WTC11 (cell line): Measurements from ENCODE around the gene NPB. TPM values are rescaled to one million over a fixed set of nuclear protein-coding genes. Genes with fewer than 3 reads are reported as not detected.

Experiments used
- ATAC-seq: fragments of 200-7000 bp; cut with Tn5 transposase; 2 replicates; pipeline ENCODE4 v1.10.0; 2021; ENCODE audit warnings: mild to moderate bottlenecking, moderate library complexity
- CTCF ChIA-PET: fragments of 300-600 bp; sonication (Branson Sonifier 250); formaldehyde crosslinking; loops from one replicate; lab custom pipeline; 2021; ENCODE audit warnings: antibody characterized with exemption; lab: Charles Lee
- POLR2A ChIA-PET: fragments of 350-600 bp; sonication (Branson Sonifier 250); formaldehyde crosslinking; loops from one replicate; lab custom pipeline; 2021; ENCODE audit warnings: antibody characterized with exemption; lab: Charles Lee
- DNase-seq: peaks from one replicate; pipeline ENCODE4 v3.0.0; 2021; ENCODE audit warnings: low spot score
- H3K27ac Mint-ChIP-seq: 2 replicates; pipeline ENCODE4 v1.8.0; 2021; ENCODE audit warnings: mixed read lengths
- H3K27me3 Mint-ChIP-seq: 2 replicates; pipeline ENCODE4 v1.8.0; 2021; ENCODE audit warnings: low read depth, mild to moderate bottlenecking, moderate library complexity, mixed read lengths
- H3K36me3 Mint-ChIP-seq: 2 replicates; pipeline ENCODE4 v1.8.0; 2021; ENCODE audit warnings: mixed read lengths
- H3K4me1 Mint-ChIP-seq: 2 replicates; pipeline ENCODE4 v1.8.0; 2022; ENCODE audit warnings: mixed read lengths
- H3K4me3 Mint-ChIP-seq: 2 replicates; pipeline ENCODE4 v1.8.0; 2021; ENCODE audit warnings: mild to moderate bottlenecking, moderate library complexity, mixed read lengths
- H3K9me3 Mint-ChIP-seq: 2 replicates; pipeline ENCODE4 v1.8.0; 2021; ENCODE audit warnings: mixed read lengths
- ATF1 ChIP-seq: sonication (generic); formaldehyde crosslinking; IDR thresholded peaks from 2 replicates; pipeline ENCODE4 v1.8.1; 2023; ENCODE audit warnings: mild to moderate bottlenecking, moderate library complexity, missing genetic modification reagents
- ELF4 ChIP-seq: sonication (generic); formaldehyde crosslinking; IDR thresholded peaks from 2 replicates; pipeline ENCODE4 v1.8.1; 2022; ENCODE audit warnings: low read depth, mild to moderate bottlenecking, moderate library complexity, missing genetic modification reagents
- FOXJ3 ChIP-seq: sonication (generic); formaldehyde crosslinking; IDR thresholded peaks from 2 replicates; pipeline ENCODE4 v1.9.0; 2021; ENCODE audit warnings: missing genetic modification reagents, mild to moderate bottlenecking, borderline replicate concordance
- GABPB1 ChIP-seq: sonication (generic); formaldehyde crosslinking; IDR thresholded peaks from 2 replicates; pipeline ENCODE4 v1.8.1; 2023; ENCODE audit warnings: mild to moderate bottlenecking, missing genetic modification reagents
- IRF2 ChIP-seq: sonication (generic); formaldehyde crosslinking; IDR thresholded peaks from 2 replicates; pipeline ENCODE4 v1.8.0; 2022; ENCODE audit warnings: low read depth, missing genetic modification reagents, borderline replicate concordance
- NFE2L1 ChIP-seq: sonication (generic); formaldehyde crosslinking; IDR thresholded peaks from 2 replicates; pipeline ENCODE4 v1.8.1; 2023; ENCODE audit warnings: missing genetic modification reagents
- TEAD1 ChIP-seq: sonication (generic); formaldehyde crosslinking; IDR thresholded peaks from 2 replicates; pipeline ENCODE4 v1.8.0; 2022; ENCODE audit warnings: mild to moderate bottlenecking, missing genetic modification reagents
- TEAD4 ChIP-seq: sonication (generic); formaldehyde crosslinking; IDR thresholded peaks from 2 replicates; pipeline ENCODE4 v1.8.0; 2022; ENCODE audit warnings: mild to moderate bottlenecking, missing genetic modification reagents
- TP53 ChIP-seq: sonication (generic); formaldehyde crosslinking; IDR thresholded peaks from 2 replicates; pipeline ENCODE4 v1.8.1; 2023; ENCODE audit warnings: mild to moderate bottlenecking, missing genetic modification reagents
- ZBTB21 ChIP-seq: sonication (generic); formaldehyde crosslinking; IDR thresholded peaks from 2 replicates; pipeline ENCODE4 v1.8.1; 2023; ENCODE audit warnings: mild to moderate bottlenecking, missing genetic modification reagents, borderline replicate concordance
- ZBTB43 ChIP-seq: sonication (generic); formaldehyde crosslinking; IDR thresholded peaks from 2 replicates; pipeline ENCODE4 v1.8.1; 2023; ENCODE audit warnings: mild to moderate bottlenecking, missing genetic modification reagents
- ZNF138 ChIP-seq: sonication (generic); formaldehyde crosslinking; conservative IDR thresholded peaks from 2 replicates; pipeline ENCODE4 v1.8.1; 2022; ENCODE audit warnings: mild to moderate bottlenecking, moderate library complexity, missing genetic modification reagents
- ZNF263 ChIP-seq: sonication (generic); formaldehyde crosslinking; IDR thresholded peaks from 2 replicates; pipeline ENCODE4 v1.8.1; 2022; ENCODE audit warnings: low read depth, mild to moderate bottlenecking, moderate library complexity, missing genetic modification reagents
- ZNF281 ChIP-seq: sonication (generic); formaldehyde crosslinking; IDR thresholded peaks from 2 replicates; pipeline ENCODE4 v1.8.0; 2023; ENCODE audit warnings: mild to moderate bottlenecking, missing genetic modification reagents
- ZNF416 ChIP-seq: fragments of 250-450 bp; sonication (Bioruptor Pico); IDR thresholded peaks from 2 replicates; pipeline ENCODE4 v1.9.0; 2021; ENCODE audit warnings: mild to moderate bottlenecking, inconsistent platforms
- total RNA-seq: library from RNA; stranded (reverse); gene quantifications from 3 replicates; pipeline ENCODE4 v1.2.3, GENCODE V29; 2021
- TF ChIP-seq, protein P1 (sequence below): sonication (generic); formaldehyde crosslinking; IDR thresholded peaks from 2 replicates; pipeline ENCODE4 v1.8.1; 2023; ENCODE audit warnings: mild to moderate bottlenecking, missing genetic modification reagents, moderate library complexity
- TF ChIP-seq, protein P2 (sequence below): fragments of 250-450 bp; sonication (Bioruptor Pico); IDR thresholded peaks from 2 replicates; pipeline ENCODE4 v1.9.0; 2021; ENCODE audit warnings: mild to moderate bottlenecking
- TF ChIP-seq, protein P3 (sequence below): sonication (generic); formaldehyde crosslinking; IDR thresholded peaks from 2 replicates; pipeline ENCODE4 v1.8.1; 2022; ENCODE audit warnings: low read depth, missing genetic modification reagents, borderline replicate concordance
- TF ChIP-seq, protein P4 (sequence below): sonication (generic); formaldehyde crosslinking; IDR thresholded peaks from 2 replicates; pipeline ENCODE4 v1.8.0; 2022; ENCODE audit warnings: mild to moderate bottlenecking, missing genetic modification reagents

NPB gene
- total RNA-seq, 1 experiment from 2014 or later, result 1.9 TPM

DNA sequence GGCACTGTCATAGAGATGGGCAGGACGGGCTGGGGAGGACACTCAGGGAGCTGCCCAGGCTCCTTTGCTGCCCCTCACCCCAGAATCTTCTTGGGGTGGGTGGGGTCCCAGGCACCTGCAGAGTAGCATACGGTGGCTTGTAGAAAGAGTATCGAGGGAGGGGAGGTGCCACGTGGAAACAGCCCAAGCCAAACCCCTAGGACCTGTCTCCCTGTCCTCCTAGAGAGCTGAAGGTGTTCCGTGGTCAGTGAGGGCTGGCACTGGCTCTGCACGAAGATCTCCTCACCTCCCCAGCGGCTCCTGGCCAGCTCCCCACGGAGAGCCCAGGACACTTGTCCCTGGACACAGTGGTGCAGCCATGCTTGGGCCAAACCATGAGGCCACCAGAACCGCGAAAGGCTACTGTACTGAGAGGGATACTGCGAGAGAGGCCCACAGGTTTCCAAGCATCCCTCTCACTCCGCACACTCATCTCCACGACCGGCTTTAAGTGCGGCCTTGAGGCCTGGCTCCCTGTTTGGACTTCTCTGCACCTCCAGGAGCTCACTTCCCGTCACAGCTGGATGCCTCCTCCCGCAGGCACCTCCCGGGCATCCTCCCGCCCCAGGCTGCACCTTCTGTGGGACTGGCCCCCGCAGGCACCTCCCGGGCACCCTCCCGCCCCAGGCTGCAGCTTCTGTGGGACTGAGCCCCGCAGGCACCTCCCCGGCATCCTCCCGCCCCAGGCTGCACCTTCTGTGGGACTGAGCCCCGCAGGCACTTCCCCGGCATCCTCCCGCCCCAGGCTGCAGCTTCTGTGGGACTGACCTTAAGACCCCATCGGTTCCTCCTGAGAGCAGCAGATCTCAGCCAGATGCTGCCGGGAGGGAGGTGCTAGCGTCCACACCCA, 27.5 kb downstream of the NPB start:
- Mint-ChIP-seq H3K27me3 (peaks cover 3% of the 10 kb centered on the region; the same call in 1 of the 2 replicates), H3K36me3 (peaks cover 5% of the 10 kb centered on the region; the same call in 1 of the 2 replicates), H3K4me3 (peak overlapping the region; percentile 57), H3K27ac (no peak overlapping the region)
- DNase-seq, result no peak
- no peak for TF ChIP-seq FOXJ3 (CRISPR knock-in tag)
- TF ChIP-seq, protein P1, sequence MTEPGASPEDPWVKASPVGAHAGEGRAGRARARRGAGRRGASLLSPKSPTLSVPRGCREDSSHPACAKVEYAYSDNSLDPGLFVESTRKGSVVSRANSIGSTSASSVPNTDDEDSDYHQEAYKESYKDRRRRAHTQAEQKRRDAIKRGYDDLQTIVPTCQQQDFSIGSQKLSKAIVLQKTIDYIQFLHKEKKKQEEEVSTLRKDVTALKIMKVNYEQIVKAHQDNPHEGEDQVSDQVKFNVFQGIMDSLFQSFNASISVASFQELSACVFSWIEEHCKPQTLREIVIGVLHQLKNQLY, result no peak
- TF ChIP-seq ZNF263 (CRISPR knock-in tag), result no peak
- TF ChIP-seq ZBTB21 (CRISPR knock-in tag), result no peak
- TF ChIP-seq NFE2L1 (CRISPR knock-in tag), result no peak
- TF ChIP-seq TP53 (CRISPR knock-in tag), result no peak
- TF ChIP-seq ZBTB43 (CRISPR knock-in tag), result no peak
- TF ChIP-seq, all 79 proteins: peak for 0
- Mint-ChIP-seq H3K4me1 (peaks cover 16% of the 10 kb centered on the region), H3K9me3 (no peaks in the 10 kb centered on the region)
- no peak for ATAC-seq
- POLR2A ChIA-PET, result no interaction called here
- CTCF ChIA-PET, result interaction anchor here (0.9 to 3.9 kb wide), 7 partner anchors 30 to 108 kb away, joined by 3 to 21 read pairs (median 13); partner anchors contain the start of genes DCXR and RAC3

DNA sequence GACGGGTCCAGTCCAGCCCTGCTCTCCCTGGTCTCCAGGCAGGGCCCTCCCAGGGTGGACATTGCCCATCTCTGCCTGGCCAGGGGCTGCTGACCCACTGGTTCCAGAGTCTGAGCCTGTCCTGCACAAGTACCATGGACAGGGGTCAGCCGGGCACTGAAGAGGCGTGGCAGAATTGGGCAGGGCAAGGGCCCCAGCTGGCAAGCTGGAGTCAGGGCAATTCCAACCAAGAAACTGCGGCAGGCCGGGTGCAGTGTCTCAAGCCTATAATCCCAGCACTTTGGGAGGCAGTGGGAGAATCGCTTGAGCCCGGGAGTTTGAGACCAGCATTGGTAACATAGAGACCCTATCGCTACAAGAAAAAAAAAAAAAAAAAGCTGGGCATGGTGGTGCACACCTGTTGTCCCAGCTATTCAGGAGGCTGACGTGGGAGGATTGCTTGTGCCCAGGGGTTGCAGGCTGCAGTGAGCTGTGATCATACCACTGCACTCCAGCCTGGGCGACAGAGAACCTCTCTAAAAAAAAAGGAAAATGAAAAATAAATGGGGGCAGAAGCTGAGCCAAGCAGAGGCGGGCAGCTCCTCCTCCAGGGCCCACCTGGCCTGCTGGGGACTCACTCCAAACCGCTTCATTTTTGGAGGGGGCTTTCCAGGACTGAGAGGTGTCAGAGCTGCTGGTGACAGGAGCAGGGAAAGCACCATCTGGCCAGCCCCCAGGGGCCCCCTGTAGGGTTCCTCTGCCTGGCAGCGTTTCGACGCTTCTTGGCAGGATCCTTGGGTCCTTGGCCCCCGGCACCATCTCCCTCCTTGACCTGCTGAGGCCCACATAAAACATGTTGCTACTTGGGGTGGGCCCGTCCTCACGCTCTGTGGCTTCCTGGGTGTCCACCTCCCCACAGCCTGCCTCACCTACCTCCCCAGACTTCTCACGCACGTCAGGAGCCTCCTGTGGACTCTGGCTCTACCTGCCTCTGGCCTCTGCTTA, 28.4 kb downstream of the NPB start:
- ChIA-PET POLR2A (interaction anchor here (0.6 kb wide), 1 partner anchor 10 kb away, joined by 3 read pairs; no protein-coding TSS in a partner anchor), CTCF (interaction anchor here (0.9 to 2.9 kb wide), 7 partner anchors 13 to 100 kb away, joined by 3 to 13 read pairs (median 4); no protein-coding TSS in a partner anchor)
- H3K4me1 Mint-ChIP-seq, result peaks cover 10% of the 10 kb centered on the region
- ATAC-seq (no peak), DNase-seq (no peak)
- peaks cover 3% of the 10 kb centered on the region; the same call in 1 of the 2 replicates for H3K27me3 Mint-ChIP-seq
- peak overlapping the region; percentile 14; the same call in 1 of the 2 replicates for H3K4me3 Mint-ChIP-seq
- no peaks in the 10 kb centered on the region for H3K9me3 Mint-ChIP-seq
- no peak overlapping the region for H3K27ac Mint-ChIP-seq
- peaks cover 10% of the 10 kb centered on the region; the same call in 1 of the 2 replicates for H3K36me3 Mint-ChIP-seq
- TF ChIP-seq ZNF138 (CRISPR knock-in tag), result no peak
- TF ChIP-seq IRF2 (CRISPR knock-in tag), result no peak
- TF ChIP-seq GABPB1 (CRISPR knock-in tag), result no peak
- TF ChIP-seq ZNF416 (CRISPR knock-in tag), result no peak
- TF ChIP-seq, protein P2, sequence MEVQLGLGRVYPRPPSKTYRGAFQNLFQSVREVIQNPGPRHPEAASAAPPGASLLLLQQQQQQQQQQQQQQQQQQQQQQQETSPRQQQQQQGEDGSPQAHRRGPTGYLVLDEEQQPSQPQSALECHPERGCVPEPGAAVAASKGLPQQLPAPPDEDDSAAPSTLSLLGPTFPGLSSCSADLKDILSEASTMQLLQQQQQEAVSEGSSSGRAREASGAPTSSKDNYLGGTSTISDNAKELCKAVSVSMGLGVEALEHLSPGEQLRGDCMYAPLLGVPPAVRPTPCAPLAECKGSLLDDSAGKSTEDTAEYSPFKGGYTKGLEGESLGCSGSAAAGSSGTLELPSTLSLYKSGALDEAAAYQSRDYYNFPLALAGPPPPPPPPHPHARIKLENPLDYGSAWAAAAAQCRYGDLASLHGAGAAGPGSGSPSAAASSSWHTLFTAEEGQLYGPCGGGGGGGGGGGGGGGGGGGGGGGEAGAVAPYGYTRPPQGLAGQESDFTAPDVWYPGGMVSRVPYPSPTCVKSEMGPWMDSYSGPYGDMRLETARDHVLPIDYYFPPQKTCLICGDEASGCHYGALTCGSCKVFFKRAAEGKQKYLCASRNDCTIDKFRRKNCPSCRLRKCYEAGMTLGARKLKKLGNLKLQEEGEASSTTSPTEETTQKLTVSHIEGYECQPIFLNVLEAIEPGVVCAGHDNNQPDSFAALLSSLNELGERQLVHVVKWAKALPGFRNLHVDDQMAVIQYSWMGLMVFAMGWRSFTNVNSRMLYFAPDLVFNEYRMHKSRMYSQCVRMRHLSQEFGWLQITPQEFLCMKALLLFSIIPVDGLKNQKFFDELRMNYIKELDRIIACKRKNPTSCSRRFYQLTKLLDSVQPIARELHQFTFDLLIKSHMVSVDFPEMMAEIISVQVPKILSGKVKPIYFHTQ (CRISPR knock-in tag), result no peak
- no peak for TF ChIP-seq TEAD1 (CRISPR knock-in tag)
- no peak for TF ChIP-seq ZNF281 (CRISPR knock-in tag)
- TF ChIP-seq TEAD4, result no peak
- TF ChIP-seq, protein P3, sequence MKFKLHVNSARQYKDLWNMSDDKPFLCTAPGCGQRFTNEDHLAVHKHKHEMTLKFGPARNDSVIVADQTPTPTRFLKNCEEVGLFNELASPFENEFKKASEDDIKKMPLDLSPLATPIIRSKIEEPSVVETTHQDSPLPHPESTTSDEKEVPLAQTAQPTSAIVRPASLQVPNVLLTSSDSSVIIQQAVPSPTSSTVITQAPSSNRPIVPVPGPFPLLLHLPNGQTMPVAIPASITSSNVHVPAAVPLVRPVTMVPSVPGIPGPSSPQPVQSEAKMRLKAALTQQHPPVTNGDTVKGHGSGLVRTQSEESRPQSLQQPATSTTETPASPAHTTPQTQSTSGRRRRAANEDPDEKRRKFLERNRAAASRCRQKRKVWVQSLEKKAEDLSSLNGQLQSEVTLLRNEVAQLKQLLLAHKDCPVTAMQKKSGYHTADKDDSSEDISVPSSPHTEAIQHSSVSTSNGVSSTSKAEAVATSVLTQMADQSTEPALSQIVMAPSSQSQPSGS, result no peak
- TF ChIP-seq, protein P4, sequence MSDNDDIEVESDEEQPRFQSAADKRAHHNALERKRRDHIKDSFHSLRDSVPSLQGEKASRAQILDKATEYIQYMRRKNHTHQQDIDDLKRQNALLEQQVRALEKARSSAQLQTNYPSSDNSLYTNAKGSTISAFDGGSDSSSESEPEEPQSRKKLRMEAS (CRISPR knock-in tag), result no peak
- TF ChIP-seq ATF1 (CRISPR knock-in tag), result no peak
- TF ChIP-seq ELF4 (CRISPR knock-in tag), result no peak
